Activated gamma-delta T cell treated with Interleukin-2 at 50 U/mL for 16 hours (primary cell): ENCODE results near the gene SHISA9.

Source experiments
- DNase-seq: peaks from one replicate; pipeline ENCODE4 v3.0.0-alpha.2; 2020

SHISA9 gene

GRCh38 chr16:12959072-12959471 lies 57.7 kb downstream of the SHISA9 start:
- no peak for DNase-seq

- DNase-seq, result no peak
Measured at GRCh38 chr16:12961626-12962025, 60.2 kb downstream of the SHISA9 start.

DNA sequence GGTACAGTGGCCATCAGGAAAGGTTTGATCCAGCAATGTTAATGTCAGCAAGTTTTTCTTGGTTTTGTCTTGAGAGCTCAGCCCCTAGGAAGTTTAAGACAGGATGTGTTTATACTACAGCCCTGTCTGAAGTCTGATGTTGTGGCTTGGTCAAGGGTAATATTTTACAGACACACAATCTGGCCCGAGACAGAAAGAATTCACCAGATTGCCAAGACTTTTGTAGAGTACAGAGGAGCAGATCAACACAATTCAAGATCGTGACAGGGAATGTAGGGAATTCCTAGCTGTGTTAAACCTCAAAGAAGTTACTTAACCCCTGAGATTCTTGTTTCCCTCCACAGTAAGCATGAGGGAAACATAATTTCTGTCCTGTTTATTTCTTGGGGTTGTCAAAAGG lies 63.1 kb downstream of the SHISA9 start:
- DNase-seq, result no peak

DNA sequence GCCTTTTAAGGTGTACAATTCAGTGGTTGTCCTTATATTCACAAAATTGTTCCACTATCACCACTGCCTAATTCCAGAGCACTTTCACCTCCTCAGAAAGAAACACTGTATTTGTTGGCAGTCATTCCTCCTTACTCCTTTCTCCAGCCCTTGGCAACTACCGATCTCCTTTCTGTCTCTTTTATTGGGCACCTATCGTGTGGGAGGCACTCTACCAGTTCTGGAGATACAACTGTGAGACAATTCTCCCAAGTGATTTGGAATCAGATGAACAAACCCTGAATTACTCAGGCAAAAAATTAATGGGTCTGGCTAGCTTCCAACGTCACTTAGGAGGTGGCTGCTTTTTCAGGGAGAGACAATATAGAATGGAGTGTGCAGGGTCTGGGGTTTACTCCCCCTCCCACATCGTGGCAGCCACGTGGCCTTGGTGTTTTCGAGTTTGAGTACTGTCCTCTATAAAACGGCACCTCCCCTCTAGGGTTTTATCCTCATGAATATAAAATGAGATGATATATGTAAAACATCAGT lies 63.9 kb downstream of the SHISA9 start:
- no peak for DNase-seq

DNA sequence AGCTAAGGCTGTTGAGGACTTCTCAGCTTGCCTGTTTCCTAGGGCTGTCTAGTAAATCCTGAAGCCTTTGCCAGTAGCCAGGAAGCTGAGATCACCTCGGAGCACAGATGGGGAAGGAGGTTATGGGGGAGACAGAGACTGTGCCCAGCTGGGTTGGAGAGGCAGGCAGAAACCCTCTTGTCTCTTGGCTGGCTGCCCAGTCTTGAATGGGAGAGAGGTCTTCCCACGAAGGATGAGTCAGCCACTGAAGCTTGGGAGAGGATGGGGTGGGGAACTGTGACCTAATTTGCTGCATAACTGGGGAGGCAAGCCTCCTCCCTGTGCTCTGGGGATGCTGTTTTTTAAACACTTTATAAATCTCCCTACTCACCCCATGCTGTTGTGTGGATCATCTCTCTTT lies 69.8 kb downstream of the SHISA9 start:
- no peak for DNase-seq

DNA sequence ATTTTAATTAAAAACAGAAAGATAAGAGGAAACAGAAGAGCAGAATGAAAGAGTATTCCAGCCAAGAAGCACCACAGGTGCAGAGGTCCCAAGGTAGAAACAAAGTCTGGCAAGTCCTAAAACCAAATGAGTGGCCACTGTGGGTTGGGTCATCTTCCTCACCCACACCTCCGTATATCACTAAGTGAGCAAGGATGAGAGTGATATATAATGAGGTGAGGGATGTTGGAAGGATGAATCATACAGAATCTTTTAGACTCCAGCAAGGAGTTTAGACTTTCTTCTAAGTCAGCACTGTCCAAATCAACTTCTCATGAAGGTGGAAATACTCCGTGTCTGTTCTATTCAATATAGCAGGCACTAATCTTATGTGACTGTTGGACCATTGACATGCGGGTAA lies 70.8 kb downstream of the SHISA9 start:
- no peak for DNase-seq

DNA sequence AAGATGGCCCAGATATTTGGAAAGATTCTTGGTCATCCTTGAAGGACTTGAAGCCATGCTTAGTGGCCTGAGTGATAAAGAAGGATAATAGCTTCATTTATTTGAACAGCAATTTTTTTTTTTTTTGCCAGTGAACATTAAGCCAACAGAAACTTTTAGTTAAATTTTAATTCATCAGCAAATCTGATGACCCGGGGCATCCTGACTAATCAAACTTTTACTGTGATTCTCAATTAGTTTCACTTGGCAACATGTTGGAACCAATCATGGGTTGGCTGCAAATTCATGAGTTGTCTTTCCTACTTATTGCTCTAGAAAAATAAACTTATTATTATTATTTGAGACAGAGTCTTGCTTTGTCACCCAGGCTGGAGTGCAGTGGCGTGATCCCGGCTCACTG lies 74.4 kb downstream of the SHISA9 start:
- DNase-seq, result no peak

GRCh38 chr16:12976496-12976895 lies 75.1 kb downstream of the SHISA9 start:
- DNase-seq, result no peak

DNA sequence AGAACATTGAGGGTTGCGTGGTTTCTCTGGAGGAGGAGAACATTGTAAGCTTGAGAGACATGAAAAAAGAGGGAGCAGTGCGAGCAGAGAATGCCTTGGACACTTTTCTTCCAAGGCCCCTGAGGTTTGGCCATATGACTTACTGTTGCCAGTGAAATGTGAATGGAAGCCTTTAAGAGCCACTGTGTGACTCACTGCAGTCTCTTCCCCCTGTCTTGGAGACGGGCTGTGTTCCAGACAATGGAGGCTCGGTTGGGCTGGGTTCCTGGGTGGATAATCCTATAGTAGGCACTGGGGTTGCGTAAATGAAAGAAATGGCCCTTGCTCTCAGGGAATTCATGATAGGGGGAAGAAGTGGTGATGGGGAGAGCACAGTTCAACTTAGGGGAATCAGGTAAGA lies 75.5 kb downstream of the SHISA9 start:
- no peak for DNase-seq

DNA sequence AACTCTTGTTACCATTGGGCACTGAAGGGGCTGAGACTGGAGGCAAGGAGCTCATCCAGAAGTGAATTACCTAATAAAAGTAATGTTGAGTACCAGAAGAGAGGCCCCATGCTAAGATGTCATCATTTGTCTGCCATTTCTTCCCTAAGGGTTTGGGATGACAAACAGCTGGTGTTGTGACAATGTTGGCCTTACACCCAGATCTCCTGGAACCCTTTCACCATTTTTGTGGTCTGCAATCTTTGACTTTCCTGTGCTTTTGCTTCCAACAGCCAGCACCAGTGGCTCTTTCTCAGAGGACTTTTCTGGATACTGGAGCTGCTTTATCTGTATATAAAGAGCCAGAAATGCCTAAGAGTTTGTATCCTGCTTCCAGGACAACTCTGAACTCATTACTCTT lies 84.1 kb downstream of the SHISA9 start:
- DNase-seq, result no peak

GRCh38 chr16:12988071-12988470 lies 86.7 kb downstream of the SHISA9 start:
- DNase-seq, result no peak

DNA sequence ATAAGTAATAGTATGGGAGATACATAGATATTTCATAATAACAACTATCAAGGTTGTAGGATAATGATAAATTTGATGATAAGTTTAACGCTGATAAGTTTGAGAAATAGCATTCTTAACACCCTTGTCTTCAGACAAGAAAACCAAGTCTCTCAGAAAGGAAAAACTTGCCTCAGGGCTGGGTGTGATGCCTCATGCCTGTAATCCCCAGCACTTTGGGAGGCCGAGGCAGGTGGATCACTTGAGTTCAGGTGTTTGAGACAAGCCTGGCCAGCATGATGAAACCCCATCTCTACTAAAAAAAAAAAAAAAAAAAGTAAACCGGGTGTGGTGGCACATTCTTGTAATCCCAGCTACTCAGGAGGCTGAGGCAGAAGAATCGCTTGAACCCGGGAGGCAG lies 90.7 kb downstream of the SHISA9 start:
- no peak for DNase-seq

DNA sequence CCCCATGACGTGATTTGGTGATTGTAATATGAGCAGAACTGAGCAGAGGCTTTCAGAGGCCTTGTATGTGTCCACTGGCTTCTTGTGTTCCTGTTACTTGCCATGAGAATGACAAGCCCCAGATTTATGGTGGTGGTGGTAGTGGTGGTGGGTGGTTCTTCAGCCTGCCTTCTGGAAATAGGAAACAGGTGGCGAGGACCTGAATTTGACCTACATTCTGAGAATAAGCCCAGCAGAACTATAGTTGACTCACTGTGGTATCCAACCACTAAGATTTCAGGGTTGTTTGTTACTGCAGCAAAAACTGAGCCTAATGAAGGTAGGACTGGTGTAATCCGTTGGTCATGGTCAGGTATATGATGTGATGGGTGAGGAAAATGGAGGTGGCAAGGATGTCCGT lies 93.0 kb downstream of the SHISA9 start:
- no peak for DNase-seq

DNA sequence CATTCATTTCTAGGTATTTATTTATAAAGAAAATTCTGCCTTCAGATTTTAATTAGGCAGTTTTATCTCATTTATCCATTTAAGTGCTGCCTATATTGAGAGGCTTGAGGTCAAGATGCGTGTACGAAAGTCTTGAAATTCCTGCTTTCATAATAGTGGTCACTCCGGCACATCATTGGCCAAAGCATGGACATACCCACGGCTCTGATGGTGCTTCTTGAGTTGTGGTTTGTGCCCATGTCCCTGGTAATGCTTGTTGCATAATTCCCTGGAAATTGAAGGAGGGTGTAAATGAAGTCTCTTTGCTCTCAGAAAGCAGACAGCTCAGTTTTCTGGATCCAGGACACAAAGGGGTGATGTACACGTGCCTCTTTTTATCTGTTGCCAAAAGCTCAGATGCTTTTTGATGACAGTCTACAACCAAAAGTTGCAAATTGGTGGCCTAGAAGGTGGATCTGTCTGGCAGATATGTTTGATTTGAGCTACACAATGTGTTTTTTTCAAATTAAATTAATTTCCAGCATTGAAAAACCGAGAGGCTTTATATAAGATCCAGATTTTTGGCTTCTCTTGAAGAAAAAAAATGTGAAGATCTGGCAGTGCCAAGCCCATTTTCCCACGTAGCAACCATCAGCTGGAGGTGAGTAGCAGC lies 94.4 kb downstream of the SHISA9 start:
- no peak for DNase-seq

DNA sequence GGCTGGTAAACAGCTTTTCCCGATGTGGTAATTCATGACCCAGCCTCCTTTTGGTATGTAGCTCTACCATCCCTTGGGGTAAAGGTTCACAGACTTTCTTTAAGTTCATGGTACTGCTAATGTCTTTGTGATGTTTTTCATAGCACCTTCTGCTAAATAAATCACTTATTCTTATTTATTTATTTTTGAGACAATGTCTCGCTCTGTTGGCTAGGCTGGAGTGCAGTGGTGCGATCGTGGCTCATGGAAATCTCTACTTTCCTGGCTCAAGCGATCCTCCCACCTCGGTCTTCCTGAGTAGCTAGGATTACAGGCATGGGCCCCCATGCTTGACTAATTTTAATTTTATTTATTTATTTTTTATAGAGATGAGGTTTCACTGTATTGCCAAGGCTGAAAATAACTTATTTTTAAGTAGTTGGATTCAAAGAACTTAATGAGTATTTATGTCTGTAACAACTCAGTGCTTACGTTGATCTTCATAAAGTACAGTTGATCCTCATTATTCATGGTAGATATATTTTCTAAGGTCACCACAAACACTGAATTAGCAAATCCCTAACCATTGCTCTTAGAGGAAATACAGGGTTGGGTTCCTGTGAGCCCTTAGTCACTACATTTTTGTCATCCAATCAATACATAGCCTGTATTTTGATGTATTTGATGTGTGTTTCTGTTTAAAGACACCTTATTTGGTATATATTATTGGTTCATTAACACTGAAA lies 97.1 kb downstream of the SHISA9 start:
- no peak for DNase-seq

DNA sequence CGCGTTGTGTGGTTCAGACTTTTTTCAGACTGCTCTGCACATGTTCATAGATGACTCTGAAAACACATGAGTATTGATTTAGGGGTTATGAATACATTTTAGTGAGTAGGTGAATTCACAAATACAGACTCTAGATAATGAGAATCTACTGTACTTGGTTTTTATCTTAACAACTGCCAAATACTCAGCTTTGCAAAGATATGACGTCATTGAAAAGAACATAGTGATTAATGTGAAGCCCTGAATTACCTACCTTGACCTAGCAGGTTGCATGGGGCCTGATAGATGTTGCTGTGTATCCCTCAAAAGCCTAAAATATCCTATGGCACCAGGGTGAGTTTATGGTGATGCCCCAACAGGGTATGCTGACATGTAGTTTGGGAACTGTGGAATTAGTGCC lies 98.0 kb downstream of the SHISA9 start:
- no peak for DNase-seq

GRCh38 chr16:13005721-13006247 lies 104.4 kb downstream of the SHISA9 start:
- no peak for DNase-seq

GRCh38 chr16:13012601-13013000 lies 111.2 kb downstream of the SHISA9 start:
- DNase-seq, result no peak

DNA sequence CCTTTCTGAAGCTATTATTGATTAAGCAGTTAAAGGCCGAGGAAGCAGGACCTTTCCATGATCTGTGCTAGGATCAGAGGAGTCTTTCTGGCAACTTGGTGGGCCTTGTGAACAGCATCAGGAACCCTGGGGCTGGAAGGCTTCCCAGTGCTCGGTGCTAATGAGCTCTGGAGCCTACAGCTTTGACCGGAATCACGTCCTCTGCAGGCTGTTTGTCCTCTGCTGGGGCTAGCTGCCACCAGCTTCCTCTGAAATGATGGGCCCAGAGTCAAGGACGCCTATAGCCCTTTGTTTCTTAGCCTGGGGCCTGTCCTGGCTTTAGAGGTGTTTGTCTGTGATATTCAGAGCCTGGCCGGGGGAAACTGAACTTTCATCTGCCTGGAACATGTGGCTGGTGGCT lies 111.6 kb downstream of the SHISA9 start:
- no peak for DNase-seq

GRCh38 chr16:13014476-13014875 lies 113.1 kb downstream of the SHISA9 start:
- DNase-seq, result no peak

GRCh38 chr16:13018026-13018425 lies 116.6 kb downstream of the SHISA9 start:
- DNase-seq, result no peak

DNA sequence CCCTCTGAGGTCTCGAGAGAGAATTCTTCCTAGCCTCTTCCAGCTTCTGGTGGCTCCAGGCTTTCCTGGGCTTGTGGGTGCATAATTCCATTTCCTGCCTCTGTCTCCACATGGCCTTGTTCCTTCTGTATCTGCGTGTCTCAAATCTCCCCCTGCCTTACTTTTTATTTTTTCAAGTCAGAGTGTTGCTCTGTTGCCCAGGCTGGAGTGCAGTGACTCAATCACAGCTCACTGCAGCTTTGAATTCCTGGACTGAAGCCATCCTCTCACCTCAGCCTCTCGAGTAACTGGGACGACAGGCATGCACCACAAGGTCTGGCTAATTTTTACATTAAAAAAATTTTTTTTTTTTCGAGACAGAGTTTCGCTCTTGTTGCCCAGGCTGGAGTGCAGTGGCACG lies 120.6 kb downstream of the SHISA9 start:
- no peak for DNase-seq

DNA sequence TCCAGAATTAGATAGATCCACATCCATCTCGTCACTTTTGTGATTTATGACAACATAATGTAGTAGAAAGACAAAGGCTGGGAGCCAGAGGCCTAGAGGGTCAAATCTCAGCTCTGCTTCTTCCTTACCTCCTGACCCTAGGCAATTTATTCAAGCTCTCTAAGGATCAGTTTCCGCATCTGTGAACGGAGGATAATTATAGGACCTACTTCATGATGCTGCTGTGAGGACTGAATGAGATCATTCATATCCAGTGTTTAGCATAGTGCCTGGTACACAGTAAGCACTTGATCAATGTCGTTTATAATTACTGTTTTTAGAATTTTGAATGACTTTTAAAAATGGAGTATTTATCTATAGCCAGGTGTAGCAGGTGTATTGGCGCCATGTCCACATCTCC lies 128.4 kb downstream of the SHISA9 start:
- DNase-seq, result no peak

DNA sequence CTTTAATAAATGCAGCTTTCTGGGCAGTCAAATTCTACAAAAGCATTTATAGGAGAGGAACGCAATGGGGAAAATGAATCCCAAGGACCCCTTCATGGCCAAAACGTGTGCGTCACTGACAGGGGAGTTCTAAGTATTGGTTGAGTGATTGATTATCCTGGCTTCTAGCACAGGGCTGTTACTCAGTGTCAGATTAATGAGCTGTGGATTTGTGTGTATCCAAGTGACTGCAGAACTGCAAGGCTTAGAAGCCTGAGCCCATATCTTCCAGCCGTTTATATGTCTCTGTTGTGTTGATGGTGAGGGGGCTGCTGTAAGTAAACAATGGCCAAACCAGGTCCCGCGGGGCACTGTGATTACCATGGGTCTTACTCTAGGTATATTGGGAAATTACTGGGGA lies 129.4 kb downstream of the SHISA9 start:
- no peak for DNase-seq

DNA sequence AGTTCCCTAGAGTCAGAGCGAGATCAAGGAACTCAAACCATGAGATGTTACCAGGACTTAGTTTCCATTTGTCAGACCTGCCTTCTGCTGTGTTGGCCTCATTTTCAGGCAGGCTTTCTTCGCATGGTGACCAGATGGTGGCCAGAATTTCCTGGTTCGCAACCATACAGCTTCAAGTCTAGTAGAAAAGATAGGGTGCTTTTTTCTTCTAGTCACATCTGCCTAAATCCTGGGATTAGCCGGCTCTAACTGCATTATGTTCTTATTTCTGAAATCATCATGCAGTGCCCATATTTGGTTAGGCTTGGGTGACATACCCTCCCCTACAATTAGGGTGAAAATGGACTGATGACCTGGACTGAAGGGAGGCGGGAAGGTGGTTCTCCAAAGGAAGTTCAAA lies 131.5 kb downstream of the SHISA9 start:
- no peak for DNase-seq
